Dedifferentiated amniotic fluid mesenchymal stem cell (primary cell): ENCODE data around the gene FERMT3.

Source experiments
- DNase-seq: peaks from one replicate; pipeline ENCODE4 v3.0.0-alpha.2; 2016; ENCODE audit errors: extremely low spot score

Gene FERMT3

DNA sequence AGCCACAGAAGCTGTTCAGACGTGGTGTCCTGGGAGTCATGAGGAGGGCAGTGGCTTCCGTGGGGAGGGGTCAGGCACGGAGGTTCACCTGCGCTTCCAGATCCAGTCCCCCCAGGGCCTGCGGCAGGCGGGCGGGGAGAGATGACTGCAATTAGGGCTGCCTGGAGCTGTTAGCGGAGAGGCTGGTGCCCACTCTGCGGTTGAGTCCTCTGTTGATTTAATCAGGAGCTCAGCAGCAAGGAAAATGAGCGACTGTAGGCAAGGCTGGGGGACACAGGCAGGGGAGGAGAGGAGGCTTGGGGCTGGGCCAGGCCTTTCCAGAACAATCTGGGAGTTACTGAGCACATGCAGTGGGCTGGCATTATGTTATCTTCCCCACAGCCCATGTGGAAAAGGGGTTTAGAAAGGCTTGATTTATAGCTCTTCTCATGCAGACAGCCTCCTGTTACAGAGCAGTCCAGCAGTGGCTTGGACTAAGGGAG, 57.9 kb downstream of the FERMT3 start:
- DNase-seq, result no peak

DNA sequence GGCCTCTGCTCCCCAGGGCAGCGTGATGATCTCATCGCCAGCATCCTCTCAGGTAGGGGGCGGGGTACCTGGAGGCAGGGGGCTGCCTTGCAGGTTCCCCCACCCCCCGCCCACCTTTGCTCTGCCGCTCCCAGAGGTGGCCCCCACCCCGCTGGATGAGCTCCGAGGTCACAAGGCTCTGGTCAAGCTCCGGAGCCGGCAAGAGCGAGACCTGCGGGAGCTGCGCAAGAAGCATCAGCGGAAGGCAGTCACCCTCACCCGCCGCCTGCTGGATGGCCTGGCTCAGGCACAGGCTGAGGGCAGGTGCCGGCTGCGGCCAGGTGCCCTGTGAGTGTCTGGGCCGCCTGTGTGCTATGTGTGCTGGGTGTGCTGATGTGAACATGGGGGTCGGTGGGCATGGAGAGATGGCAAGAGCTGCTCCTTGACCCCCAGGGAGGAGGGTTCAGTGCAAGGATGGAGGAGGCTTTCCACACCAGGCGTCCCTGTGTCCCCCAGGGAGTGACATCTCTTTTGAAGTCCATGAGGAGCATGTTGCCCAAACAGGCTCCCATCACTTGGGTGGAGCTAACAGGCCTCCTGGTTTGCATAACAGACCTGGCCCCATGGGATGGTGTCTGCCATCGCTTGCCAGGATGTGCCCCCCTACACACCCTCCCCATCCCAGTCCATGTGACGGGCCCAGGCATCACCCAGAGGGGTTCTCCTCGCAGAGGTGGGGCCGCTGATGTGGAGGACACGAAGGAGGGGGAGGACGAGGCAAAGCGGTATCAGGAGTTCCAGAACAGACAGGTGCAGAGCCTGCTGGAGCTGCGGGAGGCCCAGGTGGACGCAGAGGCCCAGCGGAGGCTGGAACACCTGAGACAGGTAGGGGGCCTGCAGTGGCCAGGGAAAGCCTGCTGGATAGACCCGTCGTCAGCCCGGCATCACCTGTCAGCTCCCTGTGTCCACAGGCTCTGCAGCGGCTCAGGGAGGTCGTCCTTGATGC, 58.9 kb downstream of the FERMT3 start:
- DNase-seq, result no peak

DNA sequence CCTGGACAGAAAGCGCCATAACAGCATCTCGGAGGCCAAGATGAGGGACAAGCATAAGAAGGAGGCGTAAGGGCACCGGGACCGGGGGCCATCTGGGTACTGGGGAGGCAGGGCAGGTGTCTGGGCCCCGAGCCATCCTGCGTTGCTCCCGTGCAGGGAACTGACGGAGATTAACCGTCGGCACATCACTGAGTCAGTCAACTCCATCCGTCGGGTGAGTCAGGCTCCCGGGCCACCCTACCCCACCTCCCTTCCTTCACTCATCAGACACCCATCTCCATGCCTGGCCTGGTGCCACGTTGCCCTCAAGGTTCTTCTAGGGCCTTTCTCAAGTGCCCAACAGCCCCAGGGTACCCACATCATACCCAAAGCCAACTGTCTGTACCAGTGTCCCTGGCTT, 59.8 kb downstream of the FERMT3 start:
- DNase-seq, result no peak

DNA sequence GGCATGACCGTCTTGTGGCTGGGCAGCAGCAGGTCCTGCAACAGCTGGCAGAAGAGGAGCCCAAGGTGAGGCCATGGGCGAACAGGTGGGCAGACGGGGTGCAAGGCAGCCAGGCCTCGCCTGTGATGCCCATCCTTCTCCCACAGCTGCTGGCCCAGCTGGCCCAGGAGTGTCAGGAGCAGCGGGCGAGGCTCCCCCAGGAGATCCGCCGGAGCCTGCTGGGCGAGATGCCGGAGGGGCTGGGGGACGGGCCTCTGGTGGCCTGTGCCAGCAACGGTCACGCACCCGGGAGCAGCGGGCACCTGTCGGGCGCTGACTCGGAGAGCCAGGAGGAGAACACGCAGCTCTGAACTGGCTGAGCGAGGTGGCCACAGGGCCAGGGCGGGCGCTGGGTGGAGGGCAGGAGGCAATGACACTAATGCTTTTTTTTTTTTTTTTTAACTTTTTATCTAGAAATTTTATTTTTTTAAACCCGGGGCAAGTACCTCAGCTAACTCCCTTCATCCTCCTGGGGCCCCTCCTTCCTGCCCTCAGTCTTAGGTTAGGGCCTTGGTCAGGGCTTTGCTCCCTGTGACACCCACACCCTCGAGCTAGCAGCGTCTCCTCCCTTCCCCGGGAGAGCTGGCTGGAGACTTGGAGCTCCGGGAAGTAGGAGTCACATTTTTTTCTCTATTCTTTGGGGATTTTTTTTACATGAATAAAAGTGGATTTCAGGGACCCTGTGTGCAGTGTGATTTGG, 60.9 kb downstream of the FERMT3 start:
- no peak for DNase-seq

DNA sequence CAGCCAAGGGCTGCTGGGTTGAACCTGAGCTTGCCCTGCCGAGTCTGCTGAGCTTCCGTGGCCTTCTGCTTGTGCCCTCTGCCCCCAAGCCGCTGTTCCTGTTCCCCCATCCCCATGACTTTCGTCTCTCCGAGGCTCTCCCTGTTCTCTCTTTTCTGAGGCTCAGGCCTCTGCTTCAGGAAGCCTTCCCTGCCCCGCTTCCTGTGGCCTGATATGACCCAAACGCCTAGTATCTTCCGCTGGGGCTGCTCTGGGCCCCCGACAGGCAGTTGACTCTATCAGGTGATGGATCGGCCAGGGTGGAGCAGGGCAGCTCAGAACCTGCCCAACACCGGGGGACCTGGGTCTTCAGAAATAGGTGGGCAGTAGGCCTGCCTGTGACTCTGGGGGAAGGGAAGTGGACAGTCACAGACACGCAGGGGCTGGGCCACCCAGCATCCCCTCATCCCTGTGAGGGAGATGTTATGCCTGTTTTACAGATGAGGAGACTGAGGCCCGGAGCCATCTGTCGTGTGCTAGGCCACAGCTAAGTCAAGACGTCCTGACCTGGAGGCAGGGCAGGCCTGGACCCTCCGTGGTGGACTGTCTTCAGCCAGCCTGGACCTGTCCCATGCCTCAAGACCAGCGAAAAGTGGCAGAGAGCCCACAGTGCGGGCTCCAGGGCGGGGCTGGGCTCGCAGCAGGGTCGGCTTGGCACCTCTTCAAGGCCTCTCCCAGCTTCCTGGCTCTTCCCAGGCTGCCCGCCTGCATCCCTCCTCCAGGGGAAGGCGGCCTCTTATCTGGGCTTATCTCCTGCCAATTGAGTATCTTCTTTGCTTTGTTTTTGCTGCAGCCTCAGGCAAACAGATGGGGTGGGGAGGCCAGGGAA, 61.7 kb downstream of the FERMT3 start:
- DNase-seq, result no peak

DNA sequence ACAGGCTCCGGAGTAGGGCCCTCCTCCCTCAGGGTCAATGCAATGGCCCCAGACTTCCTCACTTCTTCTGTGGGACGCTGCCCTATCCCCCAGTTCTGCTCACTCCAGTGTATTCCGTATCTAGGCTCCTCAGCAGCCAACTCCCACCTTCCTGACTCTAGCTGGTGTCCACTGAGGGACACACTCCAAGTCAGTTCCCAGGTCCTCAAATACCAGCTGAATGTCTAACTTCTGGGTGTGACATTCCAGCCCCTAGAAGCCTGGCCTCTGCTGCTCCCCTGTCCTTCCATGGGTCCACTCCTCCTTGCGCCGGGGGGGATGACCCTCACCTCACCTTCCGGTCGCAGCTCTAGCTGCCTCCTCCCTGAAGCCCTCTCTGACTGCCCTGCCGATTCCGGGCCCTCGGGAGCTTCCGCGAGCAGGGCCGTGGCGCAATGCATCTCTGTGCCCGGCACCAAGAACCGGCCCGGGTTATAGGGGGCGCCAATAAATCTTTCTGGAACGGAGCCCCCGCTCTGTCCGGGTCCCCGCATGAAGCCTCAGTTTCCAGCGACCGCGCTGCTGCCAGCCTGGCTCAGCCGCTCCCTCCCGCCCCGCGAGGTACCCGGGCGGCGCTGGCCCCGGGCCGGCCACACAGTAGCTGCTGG, 62.5 kb downstream of the FERMT3 start:
- no peak for DNase-seq

DNA sequence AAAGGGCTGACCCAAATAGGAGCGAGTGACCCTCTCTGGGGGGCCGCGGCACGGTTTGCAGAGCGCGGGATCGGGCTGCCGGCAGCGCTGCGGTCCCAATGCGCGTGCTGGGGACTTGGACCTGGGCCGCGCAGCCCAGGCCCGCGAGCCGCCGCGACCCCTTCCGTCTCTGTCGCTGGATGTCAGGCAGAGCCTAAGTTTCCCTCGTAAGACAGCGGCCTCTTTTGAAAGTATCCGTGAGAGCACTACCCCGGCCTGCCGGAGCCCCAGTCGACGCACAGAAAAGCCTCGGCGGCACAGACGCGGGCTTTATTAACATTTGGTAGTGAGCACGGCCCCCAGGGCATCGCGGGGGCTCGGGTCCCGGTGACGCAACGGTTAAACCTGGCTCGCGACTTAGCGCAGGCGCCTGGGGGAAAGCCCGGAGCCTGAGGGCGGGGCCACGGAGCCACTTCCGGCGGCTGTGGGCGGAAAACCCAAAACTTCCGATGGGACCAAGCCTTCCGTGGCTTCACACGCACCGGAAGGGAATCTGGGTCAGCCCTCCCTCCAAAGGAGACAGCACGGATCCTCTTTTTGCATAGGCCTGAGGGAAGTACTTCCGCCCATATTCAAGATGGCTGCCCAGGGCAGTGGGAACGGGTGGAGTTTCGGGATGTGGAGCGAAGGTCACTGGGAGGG, 63.2 kb downstream of the FERMT3 start:
- peak; percentile 100 for DNase-seq
